B cell (primary cell): ENCODE data around the gene RASGRF2. TPM values are rescaled to one million over a fixed set of nuclear protein-coding genes. Genes with fewer than 3 reads are reported as not detected.

Experiments used
- ATAC-seq: fragments of 200-7000 bp; cut with Tn5 transposase; one replicate; pipeline ENCODE4 v1.10.0; 2021; ENCODE audit warnings: low read depth, mild to moderate bottlenecking, moderate number of reproducible peaks, moderate library complexity
- CTCF ChIA-PET: fragments of 350-600 bp; sonication (Branson Sonifier 250); formaldehyde crosslinking; loops from one replicate; lab custom pipeline; 2021; ENCODE audit warnings: antibody characterized with exemption, inconsistent platforms; lab: Charles Lee
- POLR2A ChIA-PET: fragments of 350-600 bp; sonication (Branson Sonifier 250); formaldehyde crosslinking; loops from one replicate; lab custom pipeline; 2021; ENCODE audit warnings: antibody characterized with exemption; lab: Charles Lee
- DNase-seq: peaks from one replicate; pipeline ENCODE4 v3.0.0; 2013
- H2AFZ ChIP-seq: 2 replicates; pipeline ENCODE4 v1.6.1; 2012; ENCODE audit warnings: mild to moderate bottlenecking, low read depth, low read length; ENCODE audit not compliant: insufficient read depth, poor library complexity, severe bottlenecking
- H3K27ac ChIP-seq, 2 donors: 1 replicate in 1 of 2; 2 replicates in 1 of 2; pipeline ENCODE4 v1.5.1; 2012 to 2013; ENCODE audit warnings: low read length in 2 of 2, mild to moderate bottlenecking in 2 of 2, moderate library complexity in 1 of 2
- H3K27me3 ChIP-seq, 4 experiments: fragments of 200-600 bp in 1 of 4; sonication (generic) in 1 of 4; replicated peaks in 1 of 4; 1 replicate in 2 of 4; 2 replicates in 2 of 4; pipeline versions ENCODE4 v1.6.1 to v1.7.0; 2013 to 2016; ENCODE audit warnings: low read length in 3 of 4, mild to moderate bottlenecking in 2 of 4, mixed read lengths in 1 of 4, moderate library complexity in 1 of 4; ENCODE audit not compliant: insufficient read depth in 4 of 4, control insufficient read depth in 3 of 4; ENCODE audit errors: control extremely low read depth in 1 of 4
- H3K36me3 ChIP-seq, 2 experiments: replicated peaks in 1 of 2; 1 replicate in 1 of 2; 2 replicates in 1 of 2; pipeline versions ENCODE4 v1.6.1 to v1.7.1; 2013; ENCODE audit warnings: low read length in 1 of 2; ENCODE audit not compliant: insufficient read depth in 2 of 2, control insufficient read depth in 1 of 2; ENCODE audit errors: control extremely low read depth in 1 of 2, extremely low read depth in 1 of 2
- H3K4me1 ChIP-seq, 2 donors: fragments of 200-600 bp in 1 of 2; sonication (generic) in 1 of 2; 1 replicate in 1 of 2; 2 replicates in 1 of 2; pipeline versions ENCODE4 v1.5.1 to v1.6.1; 2013 to 2017; ENCODE audit warnings: low read length in 2 of 2; ENCODE audit not compliant: control insufficient read depth in 2 of 2, insufficient read depth in 2 of 2
- H3K4me2 ChIP-seq: replicated peaks from 2 replicates; pipeline ENCODE3; 2012; ENCODE audit warnings: mild to moderate bottlenecking, low read depth, low read length; ENCODE audit not compliant: poor library complexity, severe bottlenecking
- H3K4me3 ChIP-seq, 5 experiments: fragments of 200-600 bp in 1 of 5; sonication (generic) in 1 of 5; 1 replicate in 3 of 5; 2 replicates in 2 of 5; pipeline versions ENCODE4 v1.5.1 to v1.7.0; 2011 to 2016; ENCODE audit warnings: low read length in 4 of 5, mild to moderate bottlenecking in 4 of 5, low read depth in 2 of 5, control low read depth in 1 of 5, moderate library complexity in 1 of 5; ENCODE audit not compliant: insufficient read depth in 1 of 5; ENCODE audit errors: control extremely low read depth in 1 of 5, extremely low read depth in 1 of 5
- H3K79me2 ChIP-seq: fragments of 200-600 bp; sonication (generic); one replicate; pipeline ENCODE4 v1.6.0; 2016; ENCODE audit warnings: low read length; ENCODE audit not compliant: control insufficient read depth, insufficient read depth
- H3K9ac ChIP-seq: fragments of 200-600 bp; sonication (generic); 2 replicates; pipeline ENCODE4 v1.6.1; 2017; ENCODE audit warnings: mild to moderate bottlenecking, low read length, moderate library complexity
- H3K9me3 ChIP-seq, 3 donors: one replicate each; pipeline versions ENCODE4 v1.6.1 to v1.7.1; 2013; ENCODE audit warnings: low read length in 2 of 3; ENCODE audit not compliant: control insufficient read depth in 2 of 3, insufficient read depth in 1 of 3; ENCODE audit errors: control extremely low read depth in 1 of 3
- H4K20me1 ChIP-seq: 2 replicates; pipeline ENCODE4 v1.6.0; 2012; ENCODE audit warnings: mild to moderate bottlenecking, low read length; ENCODE audit not compliant: insufficient read depth, control insufficient read depth, poor library complexity, severe bottlenecking
- H3K27ac Mint-ChIP-seq: one replicate; pipeline ENCODE4 v1.8.0; 2021; ENCODE audit warnings: mixed read lengths
- H3K27me3 Mint-ChIP-seq: one replicate; pipeline ENCODE4 v1.8.0; 2021; ENCODE audit warnings: mixed read lengths
- H3K4me1 Mint-ChIP-seq: one replicate; pipeline ENCODE4 v1.8.0; 2021; ENCODE audit warnings: mixed read lengths
- H3K4me3 Mint-ChIP-seq: one replicate; pipeline ENCODE4 v1.8.0; 2021; ENCODE audit warnings: mixed read lengths
- H3K9me3 Mint-ChIP-seq: one replicate; pipeline ENCODE4 v1.8.0; 2022; ENCODE audit warnings: mixed read lengths; ENCODE audit not compliant: insufficient read depth
- CTCF ChIP-seq: fragments of 200-600 bp; IDR thresholded peaks from one replicate; pipeline ENCODE4 v1.8.0; 2022; ENCODE audit warnings: antibody characterized with exemption, mild to moderate bottlenecking
- EZH2 ChIP-seq: IDR thresholded peaks from 2 replicates; pipeline ENCODE4 v1.6.1; 2012; ENCODE audit warnings: borderline replicate concordance, low read depth, mild to moderate bottlenecking, moderate library complexity, low read length; ENCODE audit not compliant: insufficient read depth, poor library complexity, severe bottlenecking
- WGBS: methylation state at CpG from one replicate; pipeline ENCODE4 v1.1.5; 2013; ENCODE audit warnings: missing lambda C conversion rate; ENCODE audit not compliant: insufficient coverage; 5-methylcytosine and 5-hydroxymethylcytosine counted together
- intact Hi-C: fragments of 100-400 bp; cut with micrococcal nuclease; formaldehyde crosslinking; loops from one replicate; pipeline ENCODE4 v1.10.0; 2022
- polyA plus RNA-seq: library from polyadenylated mRNA; depleted of rRNA; stranded (reverse); fragments of >200 nt; gene quantifications from 2 replicates; pipeline ENCODE4 v1.2.3, GENCODE V29; 2012
- total RNA-seq, 2 donors: library from RNA; stranded (reverse); fragments of 120-200 nt in 1 of 2; gene quantifications; 1 replicate in 1 of 2; 2 replicates in 1 of 2; pipeline versions ENCODE4 v1.2.3 to v1.2.4, GENCODE V29; 2013 to 2022

Gene RASGRF2
- total and polyA plus RNA-seq, 2 donors (not counting 1 experiment from before 2014, with no cell fraction given): 0.04 to 0.37 TPM

GRCh38 chr5:81183811-81184748 is 223.9 kb downstream of the RASGRF2 start:
- Histone ChIP-seq H3K9ac (no peak overlapping the region), H3K4me2 (no peak overlapping the region), H3K9me3 (no peaks in the 10 kb centered on the region), H3K27ac (no peak overlapping the region), H3K36me3 (no peaks in the 10 kb centered on the region), H3K4me3 (no peak overlapping the region), H3K79me2 (no peaks in the 10 kb centered on the region), H2AFZ (no peak overlapping the region), H4K20me1 (no peaks in the 10 kb centered on the region), H3K27me3 (no peaks in the 10 kb centered on the region), H3K4me1 (peaks cover 11 to 18% of the 10 kb centered on the region in 2 donors)
- no peak overlapping the region for H3K4me3 Mint-ChIP-seq
- DNase-seq: no peak
- no peak for ATAC-seq
- H3K27ac Mint-ChIP-seq: no peak overlapping the region
- ChIA-PET CTCF (interaction anchor here (1.5 kb wide), 1 partner anchor 9 kb away, joined by 4 read pairs; no protein-coding TSS in a partner anchor), POLR2A (no interaction called here)
- no peaks in the 10 kb centered on the region for H3K9me3 Mint-ChIP-seq
- TF ChIP-seq EZH2 (no peak), CTCF (no peak)
- intact Hi-C loops: no loop called here
- WGBS: 100% methylated on average over 9 of the region's 11 CpGs
- peaks cover 2% of the 10 kb centered on the region for H3K27me3 Mint-ChIP-seq
- peaks cover 16% of the 10 kb centered on the region for H3K4me1 Mint-ChIP-seq

GRCh38 chr5:81184749-81185110 is 224.6 kb downstream of the RASGRF2 start:
- no peaks in the 10 kb centered on the region for H3K9me3 Mint-ChIP-seq
- H3K27me3 Mint-ChIP-seq: peaks cover 2% of the 10 kb centered on the region
- WGBS: 99% methylated on average over 6 of the region's 6 CpGs
- Histone ChIP-seq H3K27me3 (no peaks in the 10 kb centered on the region), H3K4me2 (no peak overlapping the region), H2AFZ (no peak overlapping the region), H3K79me2 (no peaks in the 10 kb centered on the region), H3K9ac (no peak overlapping the region), H3K4me3 (no peak overlapping the region), H3K4me1 (peaks cover 11 to 18% of the 10 kb centered on the region in 2 donors), H3K27ac (no peak overlapping the region), H3K9me3 (no peaks in the 10 kb centered on the region), H4K20me1 (no peaks in the 10 kb centered on the region), H3K36me3 (no peaks in the 10 kb centered on the region)
- H3K27ac Mint-ChIP-seq: no peak overlapping the region
- H3K4me1 Mint-ChIP-seq: peaks cover 16% of the 10 kb centered on the region
- ChIA-PET POLR2A (no interaction called here), CTCF (no interaction called here)
- DNase-seq (no peak), ATAC-seq (no peak)
- intact Hi-C loops: no loop called here
- TF ChIP-seq CTCF (no peak), EZH2 (no peak)
- no peak overlapping the region for H3K4me3 Mint-ChIP-seq
